K562 (cell line): Measurements from ENCODE around the gene PLEKHG5. TPM values are rescaled to one million over a fixed set of nuclear protein-coding genes. Genes with fewer than 3 reads are reported as not detected.
A peak's percentile ranks its signal among the peaks of the same experiment; 100 is the strongest.

ENCODE experiments used
- CREB1 ChIP-seq, 2 experiments: sonication (generic) in 1 of 2; formaldehyde crosslinking in 1 of 2; IDR thresholded peaks; 2 replicates each; pipeline versions ENCODE4 v1.6.1 to v1.8.0; 2012 to 2022; ENCODE audit warnings: inconsistent platforms in 1 of 2, mild to moderate bottlenecking in 1 of 2, missing genetic modification reagents in 1 of 2, moderate library complexity in 1 of 2
- POU5F1 ChIP-seq: fragments of 150-350 bp; IDR thresholded peaks from 2 replicates; pipeline ENCODE4 v1.6.1; 2014; ENCODE audit warnings: borderline replicate concordance, low read length, low read depth, mild to moderate bottlenecking; ENCODE audit not compliant: partially characterized antibody
- SMC3 ChIP-seq: conservative IDR thresholded peaks from 2 replicates; pipeline ENCODE4 v1.6.1; 2011; ENCODE audit warnings: low read depth, low read length, improper control_type of control experiment; ENCODE audit not compliant: insufficient read depth
- SP2 ChIP-seq: IDR thresholded peaks from 2 replicates; pipeline ENCODE4 v1.6.1; 2011; ENCODE audit warnings: mild to moderate bottlenecking, low read depth, low read length, moderate library complexity; ENCODE audit not compliant: poor library complexity, severe bottlenecking; ENCODE audit errors: extremely low read depth
- STAT6 ChIP-seq: sonication (generic); formaldehyde crosslinking; IDR thresholded peaks from 2 replicates; pipeline ENCODE4 v1.8.1; 2023; ENCODE audit warnings: mild to moderate bottlenecking, missing genetic modification reagents
- TFAP4 ChIP-seq: sonication (generic); formaldehyde crosslinking; IDR thresholded peaks from 2 replicates; pipeline ENCODE4 v1.8.0; 2022; ENCODE audit warnings: missing genetic modification reagents, mild to moderate bottlenecking, moderate library complexity, borderline replicate concordance
- YY1 ChIP-seq, 3 experiments: IDR thresholded peaks; 2 replicates each; pipeline ENCODE4 v1.6.1; 2011; ENCODE audit warnings: low read length in 2 of 3, mild to moderate bottlenecking in 2 of 3, moderate library complexity in 2 of 3, borderline replicate concordance in 1 of 3, control low read depth in 1 of 3, low read depth in 1 of 3; ENCODE audit not compliant: insufficient read depth in 3 of 3, insufficient replicate concordance in 2 of 3, control insufficient read depth in 1 of 3, insufficient read length in 1 of 3; ENCODE audit errors: extremely low read depth in 1 of 3
- ZBTB43 ChIP-seq: sonication (generic); formaldehyde crosslinking; IDR thresholded peaks from 2 replicates; pipeline ENCODE4 v1.8.0; 2023; ENCODE audit warnings: mild to moderate bottlenecking, missing genetic modification reagents
- ZBTB49 ChIP-seq: sonication (generic); formaldehyde crosslinking; IDR thresholded peaks from 2 replicates; pipeline ENCODE4 v1.8.0; 2022; ENCODE audit warnings: missing genetic modification reagents, mild to moderate bottlenecking, borderline replicate concordance
- ZFP1 ChIP-seq: fragments of 450-650 bp; formaldehyde crosslinking; IDR thresholded peaks from 2 replicates; pipeline ENCODE4 v1.4.0; 2020; ENCODE audit warnings: mild to moderate bottlenecking, mixed read lengths
- ZNF217 ChIP-seq: sonication (generic); formaldehyde crosslinking; IDR thresholded peaks from 2 replicates; pipeline ENCODE4 v1.8.0; 2022; ENCODE audit warnings: mild to moderate bottlenecking, missing genetic modification reagents
- polyA plus RNA-seq, 8 experiments: library from polyadenylated mRNA; depleted of rRNA in 4 of 8; stranded (reverse) in 5 of 8; unstranded in 3 of 8; fragments of >200 nt; fragmentation: Nextera tagmentation in 2 of 8; fragmentation: Illumina TruSeq in 1 of 8; extraction: Ambion mirVana in 2 of 8; extraction: Trizol in 1 of 8; gene quantifications; 2 replicates each; pipeline versions ENCODE4 v1.2.1 to v1.2.3, GENCODE V29; 2011 to 2014; ENCODE audit warnings: inconsistent platforms in 1 of 8, missing spikeins in 1 of 8
- total RNA-seq, 7 experiments: library from RNA; depleted of rRNA in 6 of 7; stranded (reverse); fragments of >200 nt in 6 of 7; fragmentation: Illumina TruSeq in 2 of 7; extraction: Trizol in 2 of 7; gene quantifications; 2 replicates each; pipeline versions ENCODE4 v1.2.1 to v1.2.3, GENCODE V29; 2011 to 2021; ENCODE audit warnings: low replicate concordance in 1 of 7

Gene PLEKHG5
- total and polyA plus RNA-seq, 9 of the 15 experiments (the other 6 are each of a cell fraction or from before 2014, with no cell fraction given), result 0.04 to 0.29 (median 0.09) TPM; not detected in 3

- no peak for TF ChIP-seq STAT6
- no peak for TF ChIP-seq ZNF217
- TF ChIP-seq TFAP4 (CRISPR knock-in tag), result peak; percentile 38; the same call in 1 of the 2 replicates
- no peak for TF ChIP-seq ZBTB43
- TF ChIP-seq SP2, result no peak
- TF ChIP-seq ZBTB49 (CRISPR knock-in tag), result no peak
- TF ChIP-seq POU5F1, result no peak
- TF ChIP-seq YY1 (IDR thresholded peaks at IDR 0.05; ENCODE audit: borderline replicate concordance in 1 of 3, control insufficient read depth in 1 of 3, extremely low read depth in 1 of 3, insufficient read depth in 3 of 3, insufficient read length in 1 of 3, insufficient replicate concordance in 2 of 3, low read depth in 1 of 3, low read length in 2 of 3), result peak in 2 of 3 experiments; percentile 75 to 79
- TF ChIP-seq CREB1 (IDR thresholded peaks at IDR 0.05), result no peak
- no peak for TF ChIP-seq CREB1 (CRISPR knock-in tag; IDR thresholded peaks at IDR 0.05)
- no peak for TF ChIP-seq ZFP1 (CRISPR knock-in tag)
- TF ChIP-seq SMC3, result no peak
Measured at GRCh38 chr1:6490181-6491080, 1.0 kb downstream of the PLEKHG5 start (continued).
